Immature natural killer cell (primary cell): ENCODE measurements around the gene DNAH1. TPM values are rescaled to one million over a fixed set of nuclear protein-coding genes. Genes with fewer than 3 reads are reported as not detected.

Source experiments
- DNase-seq, 3 donors: peaks; one replicate each; pipeline ENCODE4 v3.0.0; 2022; ENCODE audit warnings: mixed read lengths in 1 of 3
- H3K27ac Mint-ChIP-seq, 6 donors: one replicate each; pipeline ENCODE4 v1.8.0; 2020; ENCODE audit warnings: mixed read lengths in 6 of 6, mild to moderate bottlenecking in 5 of 6, inconsistent platforms in 4 of 6, moderate library complexity in 3 of 6
- H3K27me3 Mint-ChIP-seq, 3 donors: one replicate each; pipeline ENCODE4 v1.8.0; 2020 to 2021; ENCODE audit warnings: low read depth in 3 of 3, mild to moderate bottlenecking in 3 of 3, mixed read lengths in 3 of 3, moderate library complexity in 3 of 3, inconsistent platforms in 1 of 3
- H3K36me3 Mint-ChIP-seq, 3 donors: one replicate each; pipeline ENCODE4 v1.8.0; 2020; ENCODE audit warnings: mixed read lengths in 3 of 3, inconsistent platforms in 2 of 3, mild to moderate bottlenecking in 2 of 3
- H3K4me1 Mint-ChIP-seq, 2 donors: one replicate each; pipeline ENCODE4 v1.8.0; 2020; ENCODE audit warnings: inconsistent platforms in 2 of 2, mild to moderate bottlenecking in 2 of 2, mixed read lengths in 2 of 2, moderate library complexity in 1 of 2
- H3K4me3 Mint-ChIP-seq, 5 donors: one replicate each; pipeline ENCODE4 v1.8.0; 2020; ENCODE audit warnings: mild to moderate bottlenecking in 5 of 5, mixed read lengths in 5 of 5, inconsistent platforms in 3 of 5, moderate library complexity in 3 of 5
- H3K9me3 Mint-ChIP-seq, 6 donors: one replicate each; pipeline ENCODE4 v1.8.0; 2020; ENCODE audit warnings: mild to moderate bottlenecking in 6 of 6, mixed read lengths in 6 of 6, inconsistent platforms in 4 of 6, moderate library complexity in 3 of 6
- polyA plus RNA-seq, 3 donors: library from polyadenylated mRNA; unstranded; fragments of 300-500 nt; fragmentation: Illumina TruSeq; gene quantifications; one replicate each; pipeline ENCODE4 v1.2.3, GENCODE V29; 2021

Gene DNAH1
- polyA plus RNA-seq, 3 donors from 2014 or later: 0.31 to 1.8 (median 0.73) TPM

DNA sequence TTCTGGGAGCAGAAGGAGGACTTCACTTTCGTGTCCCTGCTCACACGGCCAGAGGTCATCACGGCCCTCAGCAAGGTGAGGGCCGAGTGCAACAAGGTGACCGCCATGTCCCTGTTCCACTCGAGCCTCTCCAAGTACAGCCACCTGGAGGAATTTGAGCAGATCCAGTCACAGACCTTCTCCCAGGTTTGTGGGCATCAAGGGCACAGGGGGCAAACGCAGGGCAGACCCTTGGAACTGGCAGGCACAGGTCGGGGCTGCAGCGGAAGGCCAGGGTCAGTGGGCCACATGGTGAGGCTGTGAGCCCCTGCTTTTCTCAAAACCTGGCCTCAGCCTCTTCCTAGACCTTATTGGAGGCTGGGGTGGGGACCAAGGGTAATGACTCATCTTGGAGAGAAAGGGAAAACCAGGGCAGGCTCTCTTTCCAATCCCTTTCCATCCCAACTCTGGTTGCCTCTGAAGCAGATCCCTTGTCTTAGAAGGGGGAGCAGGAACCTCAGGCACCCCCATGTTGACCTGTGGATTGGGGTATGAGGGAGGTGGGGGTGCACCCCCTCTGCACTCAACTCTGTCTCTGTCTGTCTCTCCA lies 29.5 kb downstream of the DNAH1 start:
- Mint-ChIP-seq H3K36me3 (peaks cover 6 to 25% (median 19%) of the 10 kb centered on the region in 3 donors), H3K9me3 (no peaks in the 10 kb centered on the region), H3K27me3 (peaks cover 2 to 9% (median 6%) of the 10 kb centered on the region in 3 donors), H3K4me1 (peaks cover 0 to 1% of the 10 kb centered on the region in 2 donors), H3K4me3 (no peak overlapping the region), H3K27ac (no peak overlapping the region)
- DNase-seq: no peak

DNA sequence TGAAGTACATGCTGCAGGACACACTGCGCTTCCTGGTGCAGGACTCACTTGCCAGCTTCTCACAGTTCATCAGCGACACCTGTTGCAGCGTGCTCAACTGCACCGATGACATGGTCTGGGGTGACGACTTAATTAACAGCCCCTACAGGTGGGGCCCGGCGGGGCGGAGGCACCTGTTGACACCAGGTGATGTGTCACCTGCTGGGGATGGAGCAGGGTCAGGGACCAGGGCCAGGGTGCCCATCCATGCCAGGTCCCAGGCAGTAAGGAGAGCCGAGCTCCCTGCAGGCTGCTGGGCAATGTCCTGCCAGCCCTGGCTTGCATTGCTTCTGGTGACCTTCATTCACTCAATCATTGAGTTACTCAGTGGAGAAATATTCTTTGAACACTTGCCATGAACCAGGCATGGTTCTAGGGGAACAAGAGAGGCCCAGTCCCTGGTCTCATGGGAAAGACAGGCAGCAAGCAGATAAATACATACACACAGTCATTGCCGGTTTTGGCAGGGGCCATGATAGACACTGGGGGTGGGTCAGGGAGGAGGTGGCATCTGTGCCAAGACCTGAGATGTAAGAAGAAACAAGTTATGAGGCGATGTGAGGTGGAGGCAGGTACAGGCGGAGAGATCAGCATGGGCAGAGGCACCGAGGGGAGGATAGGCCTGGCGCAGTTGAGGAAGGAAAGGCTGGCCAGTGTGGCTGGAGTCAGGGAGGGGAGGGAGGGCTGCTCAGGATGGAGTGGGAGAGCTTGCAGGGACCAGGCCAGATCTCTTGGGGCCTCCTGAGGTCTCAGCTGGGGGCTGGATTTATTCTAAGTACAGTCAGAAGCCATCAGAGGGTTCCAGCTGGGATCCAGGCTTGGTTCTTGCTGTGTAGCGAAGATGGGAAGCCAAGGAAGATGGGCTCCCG lies 30.8 kb downstream of the DNAH1 start:
- Mint-ChIP-seq H3K4me1 (peaks cover 0 to 1% of the 10 kb centered on the region in 2 donors), H3K36me3 (peaks cover 6 to 23% (median 15%) of the 10 kb centered on the region in 3 donors), H3K9me3 (no peaks in the 10 kb centered on the region), H3K27me3 (peaks cover 0 to 9% (median 6%) of the 10 kb centered on the region in 3 donors), H3K27ac (peak overlapping the region in 1 of 6 donors; percentile 35), H3K4me3 (no peak overlapping the region)
- DNase-seq: no peak

DNA sequence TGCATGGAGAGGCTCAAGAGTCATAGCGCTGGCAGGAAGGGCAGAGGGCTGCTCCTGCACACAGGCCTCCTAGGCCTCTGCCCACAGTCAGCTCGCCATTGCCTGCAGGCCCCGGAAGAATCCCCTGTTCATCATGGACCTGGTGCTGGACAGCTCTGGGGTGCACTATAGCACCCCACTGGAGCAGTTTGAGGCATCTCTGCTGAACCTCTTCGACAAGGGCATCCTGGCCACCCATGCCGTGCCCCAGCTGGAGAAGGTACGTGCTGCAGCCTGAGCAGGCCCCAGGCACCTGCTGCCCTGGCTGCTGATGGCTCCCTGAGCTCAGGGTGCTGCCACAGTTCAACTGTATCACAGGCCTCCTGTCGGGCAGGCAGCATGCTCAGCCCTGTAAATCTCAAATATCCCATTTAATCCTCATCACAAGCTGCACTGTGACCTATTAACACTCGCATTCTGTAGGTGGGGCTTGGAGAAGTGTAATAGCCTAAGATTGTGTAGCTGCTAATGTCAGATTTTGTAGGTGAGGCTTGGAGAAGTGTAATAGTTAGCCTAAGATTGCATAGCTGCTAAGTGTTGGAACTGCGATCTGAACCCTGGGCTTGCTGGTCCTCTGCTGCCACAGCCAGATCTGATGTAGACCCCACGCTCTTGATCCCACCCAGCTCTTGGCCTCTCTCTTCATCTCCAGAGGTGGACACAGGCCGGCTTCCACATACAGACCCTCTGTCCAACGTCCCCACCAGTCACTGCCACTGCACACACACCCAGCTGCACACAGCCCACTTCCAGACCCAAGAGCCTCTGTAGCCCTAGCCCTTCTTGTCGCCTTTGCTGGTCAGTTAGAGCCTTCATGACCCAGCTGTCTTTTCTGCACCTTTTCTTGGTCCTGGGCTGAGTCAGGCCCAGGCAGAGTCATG lies 31.9 kb downstream of the DNAH1 start:
- H3K27ac Mint-ChIP-seq: peak overlapping the region in 2 of 6 donors; percentile 24 to 40
- peaks cover 2 to 22% (median 7%) of the 10 kb centered on the region in 3 donors for H3K36me3 Mint-ChIP-seq
- peaks cover 0 to 1% of the 10 kb centered on the region in 2 donors for H3K4me1 Mint-ChIP-seq
- no peaks in the 10 kb centered on the region for H3K9me3 Mint-ChIP-seq
- no peak overlapping the region for H3K4me3 Mint-ChIP-seq
- H3K27me3 Mint-ChIP-seq: peaks cover 0 to 8% (median 1%) of the 10 kb centered on the region in 3 donors
- no peak for DNase-seq

DNA sequence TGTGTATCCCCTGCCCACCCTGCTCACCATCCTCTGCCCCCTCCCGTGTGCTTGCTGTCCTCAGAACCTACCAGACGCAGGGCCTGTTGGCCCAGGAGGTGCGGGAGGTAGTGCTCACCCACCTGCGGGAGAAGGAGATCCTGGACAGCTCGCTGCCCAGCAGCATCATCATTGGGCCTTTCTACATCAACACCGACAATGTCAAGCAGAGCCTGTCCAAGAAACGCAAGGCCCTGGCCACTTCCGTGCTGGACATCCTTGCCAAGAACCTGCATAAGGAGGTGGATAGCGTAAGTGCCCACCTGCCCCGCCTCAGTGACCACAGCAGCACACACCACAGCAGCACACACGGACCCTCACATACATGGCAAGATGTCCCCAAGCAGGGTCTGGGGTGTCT lies 33.0 kb downstream of the DNAH1 start:
- H3K36me3 Mint-ChIP-seq: peaks cover 0 to 22% (median 4%) of the 10 kb centered on the region in 3 donors
- H3K27me3 Mint-ChIP-seq: peaks cover 0 to 3% (median 1%) of the 10 kb centered on the region in 3 donors
- peaks cover 0 to 1% of the 10 kb centered on the region in 2 donors for H3K4me1 Mint-ChIP-seq
- DNase-seq: no peak
- no peak overlapping the region for H3K27ac Mint-ChIP-seq
- H3K4me3 Mint-ChIP-seq: no peak overlapping the region
- no peaks in the 10 kb centered on the region for H3K9me3 Mint-ChIP-seq

DNA sequence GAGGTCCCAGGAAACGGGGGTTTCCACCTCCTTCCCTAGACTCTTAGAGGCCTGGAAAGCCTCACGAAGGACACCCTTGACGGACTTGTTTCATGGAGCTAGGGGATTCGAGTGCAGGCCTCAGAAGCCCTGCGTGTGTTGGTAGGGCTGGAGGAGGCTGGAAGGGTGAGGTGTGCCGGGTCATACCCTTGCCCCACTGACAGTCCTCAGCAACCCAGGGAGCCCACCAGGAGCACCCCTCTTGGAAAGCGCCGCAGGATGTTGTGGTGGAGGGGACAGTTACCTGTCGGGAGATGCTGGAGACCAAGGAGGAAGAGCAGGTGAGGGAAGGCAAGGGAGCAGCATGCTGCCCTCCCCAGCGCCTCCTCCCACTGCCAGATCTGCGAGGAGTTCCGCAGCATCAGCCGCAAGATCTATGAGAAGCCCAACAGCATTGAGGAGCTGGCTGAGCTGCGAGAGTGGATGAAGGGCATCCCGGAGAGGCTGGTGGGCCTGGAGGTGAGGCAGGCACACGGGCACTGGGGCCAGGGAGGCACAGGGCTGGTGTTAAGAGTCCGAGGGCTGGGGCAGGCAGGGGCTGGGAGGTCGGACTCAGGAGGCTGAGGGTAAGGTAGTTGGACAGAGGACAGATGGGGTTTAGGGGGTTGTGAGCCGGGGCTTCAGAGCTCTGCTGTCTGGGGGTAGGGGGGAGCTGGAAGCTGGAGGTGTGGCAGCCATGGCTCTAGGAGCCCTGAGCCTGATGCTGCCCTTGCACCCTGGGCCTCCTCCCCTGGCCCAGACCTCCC lies 33.7 kb downstream of the DNAH1 start:
- DNase-seq: no peak
- peaks cover 0 to 1% of the 10 kb centered on the region in 2 donors for H3K4me1 Mint-ChIP-seq
- H3K27me3 Mint-ChIP-seq: peaks cover 0 to 3% (median 1%) of the 10 kb centered on the region in 3 donors
- no peak overlapping the region for H3K4me3 Mint-ChIP-seq
- peaks cover 0 to 25% (median 4%) of the 10 kb centered on the region in 3 donors for H3K36me3 Mint-ChIP-seq
- H3K27ac Mint-ChIP-seq: no peak overlapping the region
- no peaks in the 10 kb centered on the region for H3K9me3 Mint-ChIP-seq

DNA sequence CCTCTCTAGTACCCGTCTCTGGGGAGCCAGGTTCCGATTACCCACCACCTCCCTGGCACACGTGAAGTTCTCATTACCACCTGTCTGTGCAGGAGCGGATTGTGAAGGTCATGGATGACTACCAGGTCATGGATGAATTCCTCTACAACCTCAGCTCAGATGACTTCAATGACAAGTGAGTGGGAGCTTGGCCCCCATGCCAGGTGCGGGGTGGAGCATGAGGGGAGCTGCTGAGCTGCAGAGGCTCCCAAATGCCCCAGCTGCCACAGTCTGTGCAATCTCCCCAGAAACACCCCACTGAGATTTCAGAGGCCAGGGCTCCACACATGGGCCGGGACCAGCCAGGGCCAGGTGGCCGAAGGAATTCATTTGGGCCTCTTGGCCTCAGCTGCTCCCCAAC lies 34.3 kb downstream of the DNAH1 start:
- Mint-ChIP-seq H3K4me3 (no peak overlapping the region), H3K27ac (no peak overlapping the region), H3K27me3 (peaks cover 0 to 5% (median 3%) of the 10 kb centered on the region in 3 donors), H3K9me3 (no peaks in the 10 kb centered on the region), H3K4me1 (peaks cover 0 to 1% of the 10 kb centered on the region in 2 donors), H3K36me3 (peaks cover 0 to 25% (median 4%) of the 10 kb centered on the region in 3 donors)
- DNase-seq: no peak

DNA sequence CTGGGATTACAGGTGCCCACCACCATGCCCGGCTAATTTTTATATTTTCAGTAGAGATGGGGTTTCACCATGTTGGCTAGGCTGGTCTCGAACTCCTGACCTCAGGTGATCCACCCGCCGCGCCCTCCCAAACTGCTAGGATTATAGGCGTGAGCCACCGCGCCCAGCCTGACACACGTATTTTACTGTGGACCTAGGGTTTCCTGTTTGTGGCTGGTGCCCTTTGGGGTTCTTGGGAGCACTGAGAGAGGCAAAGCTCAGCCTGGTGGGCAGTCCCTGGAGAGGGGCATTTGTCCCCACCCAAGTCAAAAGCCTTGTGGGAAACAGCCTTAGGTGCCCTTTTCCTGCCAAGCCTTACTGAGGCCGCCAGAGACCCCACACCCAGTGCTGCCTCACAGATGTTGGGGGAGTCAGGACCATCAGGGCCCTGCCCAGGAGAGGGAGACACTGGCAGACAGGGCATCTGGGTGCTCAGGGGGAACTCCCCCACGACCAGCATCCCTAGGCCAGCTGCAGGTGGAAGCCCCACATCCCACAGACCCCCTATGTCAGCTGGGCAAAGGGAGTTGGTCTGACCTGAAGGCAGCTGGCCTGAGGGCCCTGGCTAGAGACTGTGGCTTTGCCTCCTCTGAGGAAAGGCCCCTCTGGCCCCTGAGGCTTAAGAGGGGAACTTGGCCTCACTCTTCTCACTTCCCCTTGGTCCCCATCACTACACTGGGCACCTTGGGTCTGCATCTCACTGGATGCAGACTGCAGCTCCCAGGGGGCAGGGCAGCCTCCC lies 35.1 kb downstream of the DNAH1 start:
- H3K4me1 Mint-ChIP-seq: peaks cover 0 to 1% of the 10 kb centered on the region in 2 donors
- peaks cover 0 to 26% (median 4%) of the 10 kb centered on the region in 3 donors for H3K36me3 Mint-ChIP-seq
- H3K9me3 Mint-ChIP-seq: no peaks in the 10 kb centered on the region
- peaks cover 0 to 5% (median 3%) of the 10 kb centered on the region in 3 donors for H3K27me3 Mint-ChIP-seq
- no peak overlapping the region for H3K4me3 Mint-ChIP-seq
- no peak for DNase-seq
- no peak overlapping the region for H3K27ac Mint-ChIP-seq

DNA sequence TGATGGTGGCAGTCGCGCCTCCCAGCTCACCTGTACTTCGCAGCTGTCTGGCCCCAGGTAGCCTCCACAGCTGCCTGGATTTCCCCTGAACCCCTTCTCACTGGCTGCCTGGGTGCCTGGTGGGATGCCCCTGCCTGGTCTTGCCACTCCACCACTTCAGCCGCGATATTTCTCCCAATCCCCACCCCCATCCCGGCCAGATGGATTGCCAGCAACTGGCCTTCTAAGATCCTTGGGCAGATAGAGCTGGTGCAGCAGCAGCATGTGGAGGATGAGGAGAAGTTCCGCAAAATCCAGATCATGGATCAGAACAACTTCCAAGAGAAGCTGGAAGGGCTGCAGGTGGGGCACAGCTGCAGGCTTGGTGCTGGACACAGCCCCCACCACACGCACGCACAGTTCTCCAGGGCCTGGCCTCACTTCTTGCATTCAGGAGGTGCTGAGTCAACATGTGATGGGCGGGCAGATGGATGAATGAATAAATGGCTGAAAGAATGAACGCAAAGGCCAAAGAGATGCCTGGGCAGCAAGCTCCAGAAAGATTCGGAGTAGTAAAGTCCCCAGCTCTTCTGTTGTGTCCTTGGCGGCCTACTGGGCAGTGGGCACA lies 35.7 kb downstream of the DNAH1 start:
- Mint-ChIP-seq H3K36me3 (peaks cover 0 to 29% (median 5%) of the 10 kb centered on the region in 3 donors), H3K9me3 (no peaks in the 10 kb centered on the region), H3K4me3 (no peak overlapping the region), H3K27me3 (peaks cover 0 to 5% (median 3%) of the 10 kb centered on the region in 3 donors), H3K27ac (no peak overlapping the region), H3K4me1 (peaks cover 0 to 1% of the 10 kb centered on the region in 2 donors)
- DNase-seq: no peak

DNA sequence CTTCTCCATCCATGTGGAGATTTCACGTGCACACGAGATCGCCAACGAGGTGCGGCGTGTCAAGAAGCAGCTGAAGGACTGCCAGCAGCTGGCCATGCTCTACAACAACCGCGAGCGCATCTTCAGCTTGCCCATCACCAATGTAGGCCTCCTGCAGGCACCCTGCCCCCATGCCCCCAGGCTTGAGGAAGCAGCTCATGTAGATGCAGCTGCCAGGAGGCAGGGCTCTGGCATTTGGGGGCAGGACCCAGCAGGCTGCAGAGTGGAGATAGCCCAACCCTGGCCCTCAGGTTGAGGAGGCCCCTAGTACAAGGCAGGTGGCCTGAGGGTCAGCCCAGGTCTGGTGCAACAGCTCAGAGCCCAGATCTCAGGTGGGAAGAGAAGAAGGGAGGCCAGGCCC lies 36.4 kb downstream of the DNAH1 start:
- no peak for DNase-seq
- Mint-ChIP-seq H3K4me3 (no peak overlapping the region), H3K9me3 (no peaks in the 10 kb centered on the region), H3K27ac (peak overlapping the region in 1 of 6 donors; percentile 42), H3K36me3 (peaks cover 0 to 29% (median 3%) of the 10 kb centered on the region in 3 donors), H3K4me1 (peaks cover 0 to 1% of the 10 kb centered on the region in 2 donors), H3K27me3 (peaks cover 0 to 5% (median 3%) of the 10 kb centered on the region in 3 donors)

DNA sequence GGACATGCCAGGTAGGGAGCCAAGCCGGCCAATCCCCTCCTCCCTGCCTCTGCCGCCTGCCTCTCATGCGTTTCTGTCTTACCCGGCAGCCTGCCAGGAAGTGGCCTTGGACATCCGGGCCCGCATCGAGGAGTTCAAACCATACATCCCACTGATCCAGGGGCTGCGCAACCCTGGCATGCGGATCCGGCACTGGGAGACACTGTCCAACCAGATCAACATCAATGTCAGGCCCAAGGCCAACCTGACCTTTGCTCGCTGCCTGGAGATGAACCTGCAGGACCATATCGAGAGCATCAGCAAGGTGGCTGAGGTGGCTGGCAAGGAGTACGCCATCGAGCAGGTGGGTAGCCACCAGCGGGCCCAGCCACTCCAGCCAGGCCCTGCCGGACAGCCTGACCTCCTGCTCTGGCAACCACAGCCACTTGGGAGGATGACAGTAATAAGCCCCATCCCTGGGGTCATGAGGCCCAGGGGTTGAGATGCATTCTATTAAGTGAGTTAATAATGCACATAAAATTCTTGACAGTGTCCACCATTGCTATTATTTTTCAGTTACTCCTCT lies 37.3 kb downstream of the DNAH1 start:
- peaks cover 0 to 5% (median 3%) of the 10 kb centered on the region in 3 donors for H3K27me3 Mint-ChIP-seq
- no peaks in the 10 kb centered on the region for H3K9me3 Mint-ChIP-seq
- H3K4me3 Mint-ChIP-seq: no peak overlapping the region
- no peak overlapping the region for H3K27ac Mint-ChIP-seq
- DNase-seq: no peak
- peaks cover 0 to 1% of the 10 kb centered on the region in 2 donors for H3K4me1 Mint-ChIP-seq
- peaks cover 0 to 25% (median 3%) of the 10 kb centered on the region in 3 donors for H3K36me3 Mint-ChIP-seq

DNA sequence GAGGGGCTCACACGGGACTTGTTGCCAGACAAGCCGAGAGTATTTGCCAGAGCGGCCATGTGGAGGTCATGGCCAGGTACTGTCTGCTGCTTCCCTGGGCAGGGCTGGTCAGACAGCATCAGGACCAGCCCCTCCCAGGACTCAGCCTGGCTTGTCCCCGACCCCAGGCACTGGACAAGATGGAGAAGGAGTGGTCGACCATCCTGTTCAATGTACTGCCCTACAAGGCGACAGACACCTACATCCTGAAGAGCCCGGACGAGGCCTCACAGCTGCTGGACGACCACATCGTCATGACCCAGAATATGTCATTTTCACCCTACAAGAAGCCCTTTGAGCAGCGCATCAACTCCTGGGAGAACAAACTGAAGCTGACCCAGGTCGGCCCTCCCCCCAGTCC lies 38.6 kb downstream of the DNAH1 start:
- Mint-ChIP-seq H3K4me3 (no peak overlapping the region), H3K27ac (no peak overlapping the region), H3K9me3 (no peaks in the 10 kb centered on the region), H3K4me1 (no peaks in the 10 kb centered on the region), H3K36me3 (peaks cover 0 to 19% (median 3%) of the 10 kb centered on the region in 3 donors), H3K27me3 (peaks cover 0 to 5% (median 3%) of the 10 kb centered on the region in 3 donors)
- DNase-seq: no peak
